Liver (tissue), 3 donors: ENCODE results near the gene BAHD1.

ENCODE experiments used
- CTCF ChIP-seq: fragments of 150-350 bp; IDR thresholded peaks from 2 replicates; pipeline ENCODE4 v1.5.1; 2017; ENCODE audit warnings: improper control_type of control experiment, low read depth, low read length; ENCODE audit not compliant: missing input control
- GABPA ChIP-seq, 2 donors: IDR thresholded peaks in 1 of 2; conservative IDR thresholded peaks in 1 of 2; 2 replicates each; pipeline ENCODE4 v1.6.1; 2016; ENCODE audit warnings: antibody characterized with exemption in 2 of 2, mild to moderate bottlenecking in 1 of 2, moderate library complexity in 1 of 2
- RAD21 ChIP-seq, 2 donors: IDR thresholded peaks; 2 replicates each; pipeline ENCODE4 v1.6.1; 2016; ENCODE audit warnings: antibody characterized with exemption in 2 of 2, mild to moderate bottlenecking in 2 of 2
- TAF1 ChIP-seq: conservative IDR thresholded peaks from 2 replicates; pipeline ENCODE4 v1.6.1; 2016; ENCODE audit warnings: antibody characterized with exemption, mild to moderate bottlenecking
- TF ChIP-seq, protein P1 (sequence below): IDR thresholded peaks from 2 replicates; pipeline ENCODE4 v1.6.1; 2016; ENCODE audit warnings: antibody characterized with exemption
- donor health status: healthy.
- donor health status: healthy.

- TF ChIP-seq RAD21 (IDR thresholded peaks at IDR 0.05) (no peak), GABPA (IDR thresholded peaks at IDR 0.05 in 1 of 2, conservative IDR thresholded peaks at IDR 0.05 in 1 of 2) (no peak), TAF1 (no peak), CTCF (no peak)
- TF ChIP-seq, protein P1, sequence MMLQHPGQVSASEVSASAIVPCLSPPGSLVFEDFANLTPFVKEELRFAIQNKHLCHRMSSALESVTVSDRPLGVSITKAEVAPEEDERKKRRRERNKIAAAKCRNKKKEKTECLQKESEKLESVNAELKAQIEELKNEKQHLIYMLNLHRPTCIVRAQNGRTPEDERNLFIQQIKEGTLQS, result no peak
Observed at GRCh38 chr15:40399370-40399769, 41.4 kb upstream of the BAHD1 start.
